Immature natural killer cell (primary cell): Measurements from ENCODE around the gene PTK7. TPM values are rescaled to one million over a fixed set of nuclear protein-coding genes. Genes with fewer than 3 reads are reported as not detected.
"Not testable (repeated sequence)": the region's sequence is repeated elsewhere in the genome, so short reads cannot be mapped to it uniquely, and the experiment has no call there.

Source experiments
- DNase-seq, 3 donors: peaks; one replicate each; pipeline ENCODE4 v3.0.0; 2022; ENCODE audit warnings: mixed read lengths in 1 of 3
- H3K27ac Mint-ChIP-seq, 6 donors: one replicate each; pipeline ENCODE4 v1.8.0; 2020; ENCODE audit warnings: mixed read lengths in 6 of 6, mild to moderate bottlenecking in 5 of 6, inconsistent platforms in 4 of 6, moderate library complexity in 3 of 6
- H3K27me3 Mint-ChIP-seq, 3 donors: one replicate each; pipeline ENCODE4 v1.8.0; 2020 to 2021; ENCODE audit warnings: low read depth in 3 of 3, mild to moderate bottlenecking in 3 of 3, mixed read lengths in 3 of 3, moderate library complexity in 3 of 3, inconsistent platforms in 1 of 3
- H3K36me3 Mint-ChIP-seq, 3 donors: one replicate each; pipeline ENCODE4 v1.8.0; 2020; ENCODE audit warnings: mixed read lengths in 3 of 3, inconsistent platforms in 2 of 3, mild to moderate bottlenecking in 2 of 3
- H3K4me1 Mint-ChIP-seq, 2 donors: one replicate each; pipeline ENCODE4 v1.8.0; 2020; ENCODE audit warnings: inconsistent platforms in 2 of 2, mild to moderate bottlenecking in 2 of 2, mixed read lengths in 2 of 2, moderate library complexity in 1 of 2
- H3K4me3 Mint-ChIP-seq, 5 donors: one replicate each; pipeline ENCODE4 v1.8.0; 2020; ENCODE audit warnings: mild to moderate bottlenecking in 5 of 5, mixed read lengths in 5 of 5, inconsistent platforms in 3 of 5, moderate library complexity in 3 of 5
- H3K9me3 Mint-ChIP-seq, 6 donors: one replicate each; pipeline ENCODE4 v1.8.0; 2020; ENCODE audit warnings: mild to moderate bottlenecking in 6 of 6, mixed read lengths in 6 of 6, inconsistent platforms in 4 of 6, moderate library complexity in 3 of 6
- polyA plus RNA-seq, 3 donors: library from polyadenylated mRNA; unstranded; fragments of 300-500 nt; fragmentation: Illumina TruSeq; gene quantifications; one replicate each; pipeline ENCODE4 v1.2.3, GENCODE V29; 2021

Gene PTK7
- polyA plus RNA-seq, 3 donors from 2014 or later: 1.1 TPM; not detected in 1

GRCh38 chr6:43122146-43122545 is 46.0 kb downstream of the PTK7 start:
- DNase-seq: no peak
- H3K36me3 Mint-ChIP-seq: no peaks in the 10 kb centered on the region
- H3K4me3 Mint-ChIP-seq: no peak overlapping the region
- peaks cover 0 to 6% (median 5%) of the 10 kb centered on the region in 3 donors for H3K27me3 Mint-ChIP-seq
- H3K4me1 Mint-ChIP-seq: no peaks in the 10 kb centered on the region
- H3K27ac Mint-ChIP-seq: no peak overlapping the region
- H3K9me3 Mint-ChIP-seq: no peaks in the 10 kb centered on the region

- H3K36me3 Mint-ChIP-seq: no peaks in the 10 kb centered on the region
- DNase-seq: no peak
- H3K27me3 Mint-ChIP-seq: peaks cover 0 to 6% (median 3%) of the 10 kb centered on the region in 3 donors
- no peaks in the 10 kb centered on the region for H3K4me1 Mint-ChIP-seq
- H3K9me3 Mint-ChIP-seq: no peaks in the 10 kb centered on the region
- H3K4me3 Mint-ChIP-seq: no peak overlapping the region
- H3K27ac Mint-ChIP-seq: no peak overlapping the region
Observed at GRCh38 chr6:43123461-43124314, 47.6 kb downstream of the PTK7 start.

- no peaks in the 10 kb centered on the region for H3K4me1 Mint-ChIP-seq
- H3K4me3 Mint-ChIP-seq: no peak overlapping the region
- DNase-seq: no peak
Observed at GRCh38 chr6:43124481-43124880, 48.4 kb downstream of the PTK7 start.

GRCh38 chr6:43125119-43125518 is 49.0 kb downstream of the PTK7 start:
- Mint-ChIP-seq H3K4me1 (no peaks in the 10 kb centered on the region), H3K9me3 (no peaks in the 10 kb centered on the region), H3K36me3 (no peaks in the 10 kb centered on the region), H3K4me3 (no peak overlapping the region), H3K27ac (no peak overlapping the region), H3K27me3 (peaks cover 0 to 4% (median 3%) of the 10 kb centered on the region in 3 donors)
- DNase-seq: no peak

More at GRCh38 chr6:43124481-43124880, 48.4 kb downstream of the PTK7 start:
- no peaks in the 10 kb centered on the region for H3K36me3 Mint-ChIP-seq
- no peaks in the 10 kb centered on the region for H3K9me3 Mint-ChIP-seq
- peaks cover 0 to 6% (median 3%) of the 10 kb centered on the region in 3 donors for H3K27me3 Mint-ChIP-seq
- H3K27ac Mint-ChIP-seq: no peak overlapping the region

GRCh38 chr6:43125555-43125954 is 49.4 kb downstream of the PTK7 start:
- no peak overlapping the region for H3K27ac Mint-ChIP-seq
- H3K4me1 Mint-ChIP-seq: no peaks in the 10 kb centered on the region
- peaks cover 0 to 4% (median 3%) of the 10 kb centered on the region in 3 donors for H3K27me3 Mint-ChIP-seq
- no peak for DNase-seq
- H3K9me3 Mint-ChIP-seq: no peaks in the 10 kb centered on the region
- no peaks in the 10 kb centered on the region for H3K36me3 Mint-ChIP-seq
- H3K4me3 Mint-ChIP-seq: no peak overlapping the region

- no peaks in the 10 kb centered on the region for H3K27me3 Mint-ChIP-seq
- no peaks in the 10 kb centered on the region for H3K36me3 Mint-ChIP-seq
- no peaks in the 10 kb centered on the region for H3K4me1 Mint-ChIP-seq
- H3K4me3 Mint-ChIP-seq: no peak overlapping the region
- H3K27ac Mint-ChIP-seq: no peak overlapping the region
- no peaks in the 10 kb centered on the region for H3K9me3 Mint-ChIP-seq
- no peak for DNase-seq
Observed at GRCh38 chr6:43127180-43127579, 51.1 kb downstream of the PTK7 start.

- Mint-ChIP-seq H3K27ac (no peak overlapping the region), H3K9me3 (no peaks in the 10 kb centered on the region), H3K27me3 (peaks cover 0 to 2% (median 0%) of the 10 kb centered on the region in 3 donors), H3K36me3 (no peaks in the 10 kb centered on the region), H3K4me1 (no peaks in the 10 kb centered on the region), H3K4me3 (no peak overlapping the region)
- no peak for DNase-seq
Observed at GRCh38 chr6:43127877-43128276, 51.8 kb downstream of the PTK7 start.

- no peaks in the 10 kb centered on the region for H3K9me3 Mint-ChIP-seq
Observed at GRCh38 chr6:43128926-43129325, 52.8 kb downstream of the PTK7 start.

GRCh38 chr6:43129434-43130194 is 53.5 kb downstream of the PTK7 start:
- Mint-ChIP-seq H3K9me3 (no peaks in the 10 kb centered on the region), H3K27me3 (peaks cover 0 to 2% (median 0%) of the 10 kb centered on the region in 3 donors), H3K4me1 (no peaks in the 10 kb centered on the region), H3K4me3 (no peak overlapping the region), H3K27ac (no peak overlapping the region), H3K36me3 (no peaks in the 10 kb centered on the region)
- DNase-seq: peak in 1 of 3 donors; percentile 14

More at GRCh38 chr6:43128926-43129325, 52.8 kb downstream of the PTK7 start:
- Mint-ChIP-seq H3K27me3 (peaks cover 0 to 2% (median 0%) of the 10 kb centered on the region in 3 donors), H3K4me1 (no peaks in the 10 kb centered on the region), H3K4me3 (no peak overlapping the region), H3K36me3 (no peaks in the 10 kb centered on the region), H3K27ac (no peak overlapping the region)
- no peak for DNase-seq

GRCh38 chr6:43130429-43130828 is 54.3 kb downstream of the PTK7 start:
- Mint-ChIP-seq H3K4me3 (no peak overlapping the region), H3K36me3 (no peaks in the 10 kb centered on the region), H3K4me1 (no peaks in the 10 kb centered on the region), H3K27me3 (peaks cover 0 to 3% (median 0%) of the 10 kb centered on the region in 3 donors), H3K27ac (no peak overlapping the region), H3K9me3 (no peaks in the 10 kb centered on the region)
- no peak for DNase-seq

GRCh38 chr6:43131379-43131778 is 55.3 kb downstream of the PTK7 start:
- not testable (repeated sequence) for H3K36me3 Mint-ChIP-seq, H3K4me1 Mint-ChIP-seq, H3K27me3 Mint-ChIP-seq, H3K9me3 Mint-ChIP-seq, H3K27ac Mint-ChIP-seq, H3K4me3 Mint-ChIP-seq, DNase-seq

- Mint-ChIP-seq H3K27ac (no peak overlapping the region), H3K4me3 (no peak overlapping the region), H3K4me1 (peaks cover 13% of the 10 kb centered on the region in 2 donors), H3K9me3 (no peaks in the 10 kb centered on the region), H3K36me3 (no peaks in the 10 kb centered on the region), H3K27me3 (peaks cover 0 to 2% (median 2%) of the 10 kb centered on the region in 3 donors)
- DNase-seq: no peak
Observed at GRCh38 chr6:43138267-43138666, 62.2 kb downstream of the PTK7 start.

GRCh38 chr6:43139973-43140372 is 63.9 kb downstream of the PTK7 start:
- not testable (repeated sequence) for H3K27ac Mint-ChIP-seq, H3K9me3 Mint-ChIP-seq, H3K4me3 Mint-ChIP-seq, H3K36me3 Mint-ChIP-seq, DNase-seq, H3K27me3 Mint-ChIP-seq
- H3K4me1 Mint-ChIP-seq: peaks cover 13 to 19% of the 10 kb centered on the region in 2 donors

GRCh38 chr6:43141644-43142043 is 65.5 kb downstream of the PTK7 start:
- Mint-ChIP-seq H3K4me1 (peaks cover 13 to 19% of the 10 kb centered on the region in 2 donors), H3K9me3 (no peaks in the 10 kb centered on the region), H3K27ac (no peak overlapping the region), H3K36me3 (no peaks in the 10 kb centered on the region), H3K4me3 (no peak overlapping the region), H3K27me3 (peaks cover 0 to 5% (median 0%) of the 10 kb centered on the region in 3 donors)
- DNase-seq: no peak
